KMS-11 (cell line): ENCODE data around the gene RNASEL.

Experiments
- H2AFZ ChIP-seq: fragments of 200-600 bp; sonication (generic); 2 replicates; pipeline ENCODE4 v1.6.1; 2016; ENCODE audit warnings: antibody characterized with exemption, mixed run types, low read depth
- H3K27ac ChIP-seq: fragments of 200-600 bp; sonication (generic); 2 replicates; pipeline ENCODE4 v1.6.1; 2016; ENCODE audit warnings: mild to moderate bottlenecking, mixed run types
- H3K27me3 ChIP-seq: fragments of 200-600 bp; sonication (generic); 2 replicates; pipeline ENCODE4 v1.6.1; 2017; ENCODE audit warnings: mild to moderate bottlenecking, low read depth, mixed run types, moderate library complexity; ENCODE audit not compliant: insufficient read depth
- H3K36me3 ChIP-seq: fragments of 200-600 bp; sonication (generic); 2 replicates; pipeline ENCODE4 v1.6.1; 2017; ENCODE audit warnings: mild to moderate bottlenecking, mixed run types; ENCODE audit not compliant: insufficient read depth
- H3K4me1 ChIP-seq: fragments of 200-600 bp; sonication (generic); 2 replicates; pipeline ENCODE4 v1.6.1; 2016; ENCODE audit warnings: mild to moderate bottlenecking, low read depth, mixed run types; ENCODE audit not compliant: poor library complexity, severe bottlenecking
- H3K4me2 ChIP-seq: fragments of 200-600 bp; sonication (generic); 2 replicates; pipeline ENCODE4 v1.7.0; 2016; ENCODE audit warnings: mild to moderate bottlenecking, mixed run types
- H3K4me3 ChIP-seq: fragments of 200-600 bp; sonication (generic); IDR thresholded peaks from 2 replicates; pipeline ENCODE4 v1.6.1; 2017; ENCODE audit warnings: low read depth, low read length, mixed read lengths; ENCODE audit not compliant: insufficient read depth
- H3K79me2 ChIP-seq: fragments of 200-600 bp; sonication (generic); 2 replicates; pipeline ENCODE4 v1.6.1; 2016; ENCODE audit warnings: low read depth, mixed run types; ENCODE audit not compliant: insufficient read depth
- H3K9ac ChIP-seq: fragments of 200-600 bp; sonication (generic); 2 replicates; pipeline ENCODE4 v1.6.1; 2016; ENCODE audit warnings: mild to moderate bottlenecking, mixed run types
- H4K20me1 ChIP-seq: fragments of 200-600 bp; sonication (generic); 2 replicates; pipeline ENCODE4 v1.6.1; 2016; ENCODE audit warnings: mild to moderate bottlenecking, mixed run types; ENCODE audit not compliant: insufficient read depth
- TF ChIP-seq, protein P1 (sequence below): fragments of 200-600 bp; sonication (generic); conservative IDR thresholded peaks from 2 replicates; pipeline ENCODE4 v1.6.1; 2017; ENCODE audit warnings: low read depth, mild to moderate bottlenecking, antibody characterized with exemption, low read length, moderate library complexity, mixed read lengths

RNASEL gene

DNA sequence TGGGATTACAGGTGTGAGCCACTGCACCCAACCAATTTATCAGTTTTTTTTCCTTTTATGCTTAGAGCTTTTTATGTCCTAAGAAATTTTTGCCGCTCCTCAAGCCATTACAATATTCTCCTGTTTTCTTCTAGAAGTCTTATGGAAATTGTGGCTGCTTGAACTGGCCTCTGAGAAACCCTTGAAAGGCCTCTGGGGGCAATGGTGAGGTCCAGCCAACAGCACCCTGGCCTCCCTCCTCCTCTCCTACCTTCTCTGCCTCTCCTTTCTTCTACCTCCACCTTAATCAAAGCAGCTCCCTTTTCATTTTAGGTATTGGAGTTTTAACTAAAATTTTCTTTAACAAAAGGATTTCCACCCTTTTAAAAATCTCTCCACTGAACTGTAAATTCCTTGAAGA is 39.6 kb upstream of the RNASEL start:
- H3K27ac ChIP-seq, result no peak overlapping the region
- H3K79me2 ChIP-seq, result no peaks in the 10 kb centered on the region
- H3K27me3 ChIP-seq, result no peaks in the 10 kb centered on the region
- no peak overlapping the region for H3K4me3 ChIP-seq
- no peak overlapping the region for H2AFZ ChIP-seq
- H4K20me1 ChIP-seq, result no peaks in the 10 kb centered on the region
- TF ChIP-seq, protein P1, sequence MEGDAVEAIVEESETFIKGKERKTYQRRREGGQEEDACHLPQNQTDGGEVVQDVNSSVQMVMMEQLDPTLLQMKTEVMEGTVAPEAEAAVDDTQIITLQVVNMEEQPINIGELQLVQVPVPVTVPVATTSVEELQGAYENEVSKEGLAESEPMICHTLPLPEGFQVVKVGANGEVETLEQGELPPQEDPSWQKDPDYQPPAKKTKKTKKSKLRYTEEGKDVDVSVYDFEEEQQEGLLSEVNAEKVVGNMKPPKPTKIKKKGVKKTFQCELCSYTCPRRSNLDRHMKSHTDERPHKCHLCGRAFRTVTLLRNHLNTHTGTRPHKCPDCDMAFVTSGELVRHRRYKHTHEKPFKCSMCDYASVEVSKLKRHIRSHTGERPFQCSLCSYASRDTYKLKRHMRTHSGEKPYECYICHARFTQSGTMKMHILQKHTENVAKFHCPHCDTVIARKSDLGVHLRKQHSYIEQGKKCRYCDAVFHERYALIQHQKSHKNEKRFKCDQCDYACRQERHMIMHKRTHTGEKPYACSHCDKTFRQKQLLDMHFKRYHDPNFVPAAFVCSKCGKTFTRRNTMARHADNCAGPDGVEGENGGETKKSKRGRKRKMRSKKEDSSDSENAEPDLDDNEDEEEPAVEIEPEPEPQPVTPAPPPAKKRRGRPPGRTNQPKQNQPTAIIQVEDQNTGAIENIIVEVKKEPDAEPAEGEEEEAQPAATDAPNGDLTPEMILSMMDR, result no peak
- no peaks in the 10 kb centered on the region for H3K36me3 ChIP-seq
- no peak overlapping the region for H3K9ac ChIP-seq
- peaks cover 56% of the 10 kb centered on the region for H3K4me1 ChIP-seq
- no peak overlapping the region for H3K4me2 ChIP-seq

- Histone ChIP-seq H3K9ac (no peak overlapping the region), H3K27me3 (no peaks in the 10 kb centered on the region), H3K79me2 (no peaks in the 10 kb centered on the region), H3K4me2 (no peak overlapping the region; the same call in 1 of the 2 replicates), H3K36me3 (no peaks in the 10 kb centered on the region), H4K20me1 (no peaks in the 10 kb centered on the region), H3K27ac (no peak overlapping the region), H3K4me1 (peaks cover 66% of the 10 kb centered on the region), H3K4me3 (peak overlapping the region; percentile 5), H2AFZ (no peak overlapping the region)
- TF ChIP-seq, protein P1, result no peak
Observed at GRCh38 chr1:182627622-182628021, 38.6 kb upstream of the RNASEL start.

DNA sequence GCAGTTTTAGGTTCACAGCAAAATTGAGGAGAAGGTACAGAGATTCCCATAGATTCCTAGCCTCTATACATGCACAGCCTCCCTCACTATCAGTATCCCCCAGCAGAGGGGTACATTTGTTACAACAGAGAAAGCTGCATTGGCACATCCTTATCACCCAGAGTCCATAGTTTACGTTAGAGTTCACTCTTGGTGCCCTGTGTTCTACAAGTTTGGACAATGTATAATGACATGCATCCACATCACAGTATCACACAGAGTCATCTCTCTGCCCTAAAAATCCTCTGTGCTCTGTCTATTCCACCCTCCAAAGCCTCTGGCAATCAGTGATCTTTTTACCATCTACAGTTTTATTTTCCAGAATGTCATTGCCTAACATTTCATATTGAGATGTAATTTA is 37.5 kb upstream of the RNASEL start:
- no peak overlapping the region for H2AFZ ChIP-seq
- H4K20me1 ChIP-seq, result no peaks in the 10 kb centered on the region
- H3K27ac ChIP-seq, result peak overlapping the region; percentile 11; the same call in 1 of the 2 replicates
- peak overlapping the region; percentile 26 for H3K4me3 ChIP-seq
- peak overlapping the region; percentile 45 for H3K4me2 ChIP-seq
- no peaks in the 10 kb centered on the region for H3K27me3 ChIP-seq
- TF ChIP-seq, protein P1, result no peak
- no peak overlapping the region for H3K9ac ChIP-seq
- H3K4me1 ChIP-seq, result peaks cover 67% of the 10 kb centered on the region
- H3K79me2 ChIP-seq, result no peaks in the 10 kb centered on the region
- H3K36me3 ChIP-seq, result no peaks in the 10 kb centered on the region

- no peak overlapping the region for H3K4me3 ChIP-seq
- H3K27me3 ChIP-seq, result no peaks in the 10 kb centered on the region
- no peak overlapping the region for H3K9ac ChIP-seq
- no peaks in the 10 kb centered on the region for H4K20me1 ChIP-seq
- H3K27ac ChIP-seq, result peak overlapping the region; percentile 11; the same call in 1 of the 2 replicates
- TF ChIP-seq, protein P1, result no peak
- H2AFZ ChIP-seq, result no peak overlapping the region
- H3K36me3 ChIP-seq, result no peaks in the 10 kb centered on the region
- peak overlapping the region; percentile 45 for H3K4me2 ChIP-seq
- no peaks in the 10 kb centered on the region for H3K79me2 ChIP-seq
- H3K4me1 ChIP-seq, result peaks cover 67% of the 10 kb centered on the region
Observed at GRCh38 chr1:182625719-182626504, 36.9 kb upstream of the RNASEL start.
